ENCODE measurements around the gene TGFBRAP1.
"Not testable (repeated sequence)": the region's sequence is repeated elsewhere in the genome, so short reads cannot be mapped to it uniquely, and the experiment has no call there.

Gene TGFBRAP1

GRCh38 chr2:105278654-105279053 is 50.9 kb downstream of the TGFBRAP1 start:
- no peak for DNase-seq
- H3K27me3 Mint-ChIP-seq: no peaks in the 10 kb centered on the region

GRCh38 chr2:105274046-105274445 is 55.5 kb downstream of the TGFBRAP1 start:
- ATAC-seq (no peak), DNase-seq (no peak)
- H3K27me3 Mint-ChIP-seq: no peaks in the 10 kb centered on the region
- peak overlapping the region in 1 of 2 donors; percentile 27 for H3K27ac Mint-ChIP-seq
- no peaks in the 10 kb centered on the region for H3K9me3 Mint-ChIP-seq
- H3K4me3 Mint-ChIP-seq: no peak overlapping the region
- H3K4me1 Mint-ChIP-seq: no peaks in the 10 kb centered on the region

More at GRCh38 chr2:105278654-105279053, 50.9 kb downstream of the TGFBRAP1 start:
- H3K4me3 Mint-ChIP-seq: no peak overlapping the region
- no peak overlapping the region for H3K27ac Mint-ChIP-seq
- no peak for ATAC-seq
- no peaks in the 10 kb centered on the region for H3K4me1 Mint-ChIP-seq
- no peaks in the 10 kb centered on the region for H3K9me3 Mint-ChIP-seq

- DNase-seq: no peak
- no peaks in the 10 kb centered on the region for H3K9me3 Mint-ChIP-seq
- no peaks in the 10 kb centered on the region for H3K4me1 Mint-ChIP-seq
- no peak for ATAC-seq
- no peaks in the 10 kb centered on the region for H3K27me3 Mint-ChIP-seq
- no peak overlapping the region for H3K27ac Mint-ChIP-seq
- H3K4me3 Mint-ChIP-seq: no peak overlapping the region
Observed at GRCh38 chr2:105272176-105272575, 57.4 kb downstream of the TGFBRAP1 start.

- no peak for DNase-seq
- Mint-ChIP-seq H3K4me3 (no peak overlapping the region), H3K27me3 (no peaks in the 10 kb centered on the region), H3K9me3 (no peaks in the 10 kb centered on the region), H3K4me1 (no peaks in the 10 kb centered on the region), H3K27ac (no peak overlapping the region)
- no peak for ATAC-seq
Observed at GRCh38 chr2:105271393-105272045, 58.0 kb downstream of the TGFBRAP1 start.

- Mint-ChIP-seq H3K4me3 (no peak overlapping the region), H3K27ac (no peak overlapping the region), H3K4me1 (no peaks in the 10 kb centered on the region), H3K9me3 (no peaks in the 10 kb centered on the region), H3K27me3 (no peaks in the 10 kb centered on the region)
- ATAC-seq (no peak), DNase-seq (no peak)
Observed at GRCh38 chr2:105269426-105269825, 60.1 kb downstream of the TGFBRAP1 start.

- H3K4me3 Mint-ChIP-seq: no peak overlapping the region
- no peak overlapping the region for H3K27ac Mint-ChIP-seq
- ATAC-seq (no peak), DNase-seq (no peak)
- H3K4me1 Mint-ChIP-seq: no peaks in the 10 kb centered on the region
- no peaks in the 10 kb centered on the region for H3K9me3 Mint-ChIP-seq
- H3K27me3 Mint-ChIP-seq: no peaks in the 10 kb centered on the region
Observed at GRCh38 chr2:105262651-105263091, 66.9 kb downstream of the TGFBRAP1 start.

GRCh38 chr2:105261061-105261460 is 68.5 kb downstream of the TGFBRAP1 start:
- Mint-ChIP-seq H3K27me3 (no peaks in the 10 kb centered on the region), H3K4me1 (no peaks in the 10 kb centered on the region), H3K9me3 (no peaks in the 10 kb centered on the region), H3K4me3 (no peak overlapping the region), H3K27ac (peak overlapping the region in 1 of 2 donors; percentile 5)
- DNase-seq: no peak
- ATAC-seq: no peak

GRCh38 chr2:105258835-105259350 is 70.6 kb downstream of the TGFBRAP1 start:
- H3K27ac Mint-ChIP-seq: peak overlapping the region in 1 of 2 donors; percentile 74
- no peak overlapping the region for H3K4me3 Mint-ChIP-seq
- H3K4me1 Mint-ChIP-seq: no peaks in the 10 kb centered on the region
- H3K27me3 Mint-ChIP-seq: no peaks in the 10 kb centered on the region
- ATAC-seq (no peak), DNase-seq (no peak)
- no peaks in the 10 kb centered on the region for H3K9me3 Mint-ChIP-seq

- no peak overlapping the region for H3K4me3 Mint-ChIP-seq
- H3K27me3 Mint-ChIP-seq: no peaks in the 10 kb centered on the region
- no peaks in the 10 kb centered on the region for H3K4me1 Mint-ChIP-seq
- H3K27ac Mint-ChIP-seq: no peak overlapping the region
- H3K9me3 Mint-ChIP-seq: no peaks in the 10 kb centered on the region
- ATAC-seq (no peak), DNase-seq (no peak)
Observed at GRCh38 chr2:105257981-105258380, 71.6 kb downstream of the TGFBRAP1 start.

- Mint-ChIP-seq H3K4me1 (no peaks in the 10 kb centered on the region), H3K9me3 (no peaks in the 10 kb centered on the region), H3K4me3 (no peak overlapping the region), H3K27ac (no peak overlapping the region), H3K27me3 (no peaks in the 10 kb centered on the region)
- ATAC-seq (no peak), DNase-seq (no peak)
Observed at GRCh38 chr2:105256431-105257047, 73.0 kb downstream of the TGFBRAP1 start.

GRCh38 chr2:105255979-105256378 is 73.6 kb downstream of the TGFBRAP1 start:
- no peaks in the 10 kb centered on the region for H3K27me3 Mint-ChIP-seq
- H3K4me3 Mint-ChIP-seq: no peak overlapping the region
- no peaks in the 10 kb centered on the region for H3K4me1 Mint-ChIP-seq
- no peaks in the 10 kb centered on the region for H3K9me3 Mint-ChIP-seq
- no peak overlapping the region for H3K27ac Mint-ChIP-seq
- no peak for ATAC-seq
- DNase-seq: no peak

GRCh38 chr2:105254531-105255210 is 74.9 kb downstream of the TGFBRAP1 start:
- Mint-ChIP-seq H3K4me1 (no peaks in the 10 kb centered on the region), H3K9me3 (no peaks in the 10 kb centered on the region), H3K27ac (no peak overlapping the region), H3K4me3 (no peak overlapping the region), H3K27me3 (no peaks in the 10 kb centered on the region)
- ATAC-seq: no peak
- no peak for DNase-seq

- ATAC-seq: no peak
Observed at GRCh38 chr2:105252271-105252670, 77.3 kb downstream of the TGFBRAP1 start.

GRCh38 chr2:105251016-105251648 is 78.4 kb downstream of the TGFBRAP1 start:
- not testable (repeated sequence) for H3K4me1 Mint-ChIP-seq, H3K9me3 Mint-ChIP-seq, DNase-seq, ATAC-seq, H3K27ac Mint-ChIP-seq, H3K27me3 Mint-ChIP-seq, H3K4me3 Mint-ChIP-seq

More at GRCh38 chr2:105252271-105252670, 77.3 kb downstream of the TGFBRAP1 start:
- H3K9me3 Mint-ChIP-seq: no peaks in the 10 kb centered on the region
- H3K27ac Mint-ChIP-seq: no peak overlapping the region
- no peaks in the 10 kb centered on the region for H3K27me3 Mint-ChIP-seq
- H3K4me3 Mint-ChIP-seq: no peak overlapping the region
- DNase-seq: no peak
- no peaks in the 10 kb centered on the region for H3K4me1 Mint-ChIP-seq

GRCh38 chr2:105249891-105250290 is 79.6 kb downstream of the TGFBRAP1 start:
- ATAC-seq (no peak), DNase-seq (no peak)
- Mint-ChIP-seq H3K9me3 (no peaks in the 10 kb centered on the region), H3K4me1 (no peaks in the 10 kb centered on the region), H3K27me3 (no peaks in the 10 kb centered on the region), H3K4me3 (no peak overlapping the region), H3K27ac (no peak overlapping the region)

- DNase-seq (no peak), ATAC-seq (no peak)
- Mint-ChIP-seq H3K4me3 (no peak overlapping the region), H3K9me3 (no peaks in the 10 kb centered on the region), H3K27ac (no peak overlapping the region), H3K27me3 (no peaks in the 10 kb centered on the region), H3K4me1 (no peaks in the 10 kb centered on the region)
Observed at GRCh38 chr2:105249181-105249580, 80.4 kb downstream of the TGFBRAP1 start.
